Transverse colon (tissue), 4 donors: ENCODE measurements around the gene OR6S1.

ENCODE experiments used
- EP300 ChIP-seq: sonication (generic); formaldehyde crosslinking; IDR thresholded peaks from one replicate; pipeline ENCODE4 v1.6.1; 2017; ENCODE audit warnings: antibody characterized with exemption, low read depth
- POLR2AphosphoS5 ChIP-seq, 3 donors: sonication (generic); formaldehyde crosslinking; IDR thresholded peaks; one replicate each; pipeline ENCODE4 v1.6.1; 2016; ENCODE audit warnings: antibody characterized with exemption in 3 of 3
- TF ChIP-seq, protein P1 (sequence below), 5 experiments: fragments of 200-600 bp in 3 of 5; fragments of 450-650 bp in 2 of 5; sonication (generic) in 3 of 5; IDR thresholded peaks; 1 replicate in 2 of 5; 2 replicates in 3 of 5; pipeline ENCODE4 v1.5.1; 2016 to 2017; ENCODE audit warnings: antibody characterized with exemption in 5 of 5, inconsistent platforms in 3 of 5, mild to moderate bottlenecking in 2 of 5, moderate library complexity in 1 of 5

DNA sequence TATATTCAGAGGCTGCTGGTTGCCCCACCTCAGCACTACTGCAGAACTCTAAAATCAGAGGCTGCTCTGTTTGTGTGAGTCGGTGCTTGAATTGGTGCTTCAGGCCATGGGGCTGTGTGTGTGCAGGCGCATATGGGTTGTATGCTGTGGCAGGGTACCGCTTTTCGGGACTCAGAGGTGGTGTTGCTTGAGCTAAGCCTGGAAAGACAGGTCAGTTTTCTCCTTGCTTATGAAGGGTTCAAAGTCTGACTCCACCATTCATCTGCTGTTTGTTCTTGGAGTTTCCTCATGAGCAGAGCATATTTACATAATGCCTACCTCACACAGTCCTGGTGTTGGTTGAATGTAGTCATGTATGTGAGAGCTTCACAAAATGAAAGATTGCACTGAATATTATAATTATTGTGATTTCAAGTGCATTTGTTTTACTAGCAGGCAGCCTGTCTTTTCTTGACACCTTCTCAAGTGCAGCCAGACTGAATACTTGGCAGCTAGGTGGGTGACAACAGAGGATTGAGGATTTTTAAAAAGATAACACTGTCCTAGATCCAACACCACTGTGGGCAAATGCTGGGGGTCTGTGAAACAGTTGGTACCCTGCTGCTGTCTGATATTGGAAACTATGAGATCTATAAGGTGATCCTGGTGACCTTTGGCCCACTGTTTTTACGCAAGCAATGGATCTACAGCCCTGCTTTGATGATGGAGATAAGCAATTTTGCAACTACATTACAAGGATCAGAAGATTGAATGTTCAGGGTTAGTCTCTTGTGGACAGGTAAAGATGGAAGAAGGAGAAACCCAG lies 46.1 kb upstream of the OR6S1 start:
- TF ChIP-seq, protein P1, sequence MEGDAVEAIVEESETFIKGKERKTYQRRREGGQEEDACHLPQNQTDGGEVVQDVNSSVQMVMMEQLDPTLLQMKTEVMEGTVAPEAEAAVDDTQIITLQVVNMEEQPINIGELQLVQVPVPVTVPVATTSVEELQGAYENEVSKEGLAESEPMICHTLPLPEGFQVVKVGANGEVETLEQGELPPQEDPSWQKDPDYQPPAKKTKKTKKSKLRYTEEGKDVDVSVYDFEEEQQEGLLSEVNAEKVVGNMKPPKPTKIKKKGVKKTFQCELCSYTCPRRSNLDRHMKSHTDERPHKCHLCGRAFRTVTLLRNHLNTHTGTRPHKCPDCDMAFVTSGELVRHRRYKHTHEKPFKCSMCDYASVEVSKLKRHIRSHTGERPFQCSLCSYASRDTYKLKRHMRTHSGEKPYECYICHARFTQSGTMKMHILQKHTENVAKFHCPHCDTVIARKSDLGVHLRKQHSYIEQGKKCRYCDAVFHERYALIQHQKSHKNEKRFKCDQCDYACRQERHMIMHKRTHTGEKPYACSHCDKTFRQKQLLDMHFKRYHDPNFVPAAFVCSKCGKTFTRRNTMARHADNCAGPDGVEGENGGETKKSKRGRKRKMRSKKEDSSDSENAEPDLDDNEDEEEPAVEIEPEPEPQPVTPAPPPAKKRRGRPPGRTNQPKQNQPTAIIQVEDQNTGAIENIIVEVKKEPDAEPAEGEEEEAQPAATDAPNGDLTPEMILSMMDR (IDR thresholded peaks at IDR 0.05), result no peak
- TF ChIP-seq POLR2AphosphoS5 (IDR thresholded peaks at IDR 0.05), result peak in 2 of 3 donors; percentile 48 to 68
- no peak for TF ChIP-seq EP300
